GM21526 (cell line): ENCODE results near the gene SAXO1.

Experiments
- ATAC-seq: cut with Tn5 transposase; IDR thresholded peaks from one replicate; pipeline ENCODE4 v1.9.1; 2021; ENCODE audit warnings: moderate library complexity; ENCODE audit not compliant: unreplicated experiment, low FRiP score

Gene SAXO1

DNA sequence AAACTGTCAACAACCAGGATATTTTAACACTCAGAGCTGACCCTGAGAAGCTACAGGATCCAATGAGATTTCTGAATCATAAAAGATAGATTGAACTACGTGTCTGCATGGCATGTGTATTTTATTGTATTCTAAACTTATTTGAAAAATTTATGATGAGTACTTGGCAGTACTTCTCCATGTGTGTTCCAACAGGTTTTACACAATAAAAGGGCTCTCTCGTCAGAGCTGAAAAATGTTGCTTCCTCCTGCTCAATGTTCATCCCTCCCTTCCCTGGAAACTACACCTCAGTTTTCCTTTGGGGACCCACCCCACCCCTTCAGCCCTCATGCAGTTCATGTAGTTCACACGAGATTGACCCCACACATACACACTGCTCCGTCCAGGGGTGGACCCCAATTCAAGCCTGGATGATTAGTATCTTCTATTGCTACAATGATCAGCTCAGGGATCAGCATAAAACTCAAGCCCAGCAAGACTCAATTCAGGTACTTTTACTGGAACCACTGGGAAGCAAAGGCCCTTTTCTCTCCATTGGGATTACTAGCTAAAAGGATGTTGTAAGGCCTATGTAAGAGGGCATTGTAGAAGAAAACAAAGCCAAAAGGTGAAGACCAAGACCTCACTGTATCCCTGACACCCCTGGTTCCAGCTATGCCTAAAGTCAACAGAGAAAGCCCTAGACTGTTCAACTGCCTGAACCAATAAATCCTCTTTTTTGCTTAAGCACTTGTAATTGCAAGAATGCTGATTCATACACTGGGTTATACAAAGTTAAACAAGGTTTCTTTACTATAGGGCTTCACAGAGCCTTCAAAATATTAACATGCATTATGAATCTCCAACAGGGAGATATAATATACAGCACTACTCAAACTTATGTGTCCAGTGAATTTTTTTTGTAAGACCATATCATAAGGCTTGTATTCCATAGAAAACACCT is 112.6 kb downstream of the SAXO1 start:
- no peak for ATAC-seq

DNA sequence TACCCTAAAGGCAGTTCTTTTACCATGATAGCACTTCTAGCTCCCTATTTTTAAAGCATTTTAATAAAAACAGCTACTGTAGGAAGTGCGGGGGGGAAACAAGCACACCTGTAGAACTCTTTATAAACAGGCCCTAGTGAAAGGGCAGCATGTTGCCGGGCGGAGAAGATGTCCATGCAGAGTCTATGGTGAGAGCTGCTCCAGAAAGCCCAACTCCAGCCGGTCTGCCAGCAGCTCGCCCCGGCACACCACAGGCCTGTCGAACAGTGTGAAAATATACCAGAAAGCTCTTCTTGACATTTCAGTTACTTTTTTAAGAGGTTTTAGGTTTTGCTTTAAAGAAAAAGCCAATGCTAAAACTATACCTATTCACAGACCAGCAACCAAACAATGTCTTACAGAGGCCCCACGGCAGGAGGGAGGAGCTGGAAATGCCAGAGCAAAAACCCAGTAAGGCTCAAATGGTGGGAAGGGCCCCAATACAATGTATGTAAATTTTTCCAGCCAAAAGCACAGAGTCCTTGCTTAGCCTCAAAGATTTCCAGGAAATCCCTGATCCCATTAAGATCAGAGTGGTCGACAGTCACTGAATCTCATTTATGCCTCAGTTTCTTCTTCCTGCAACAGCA is 121.2 kb downstream of the SAXO1 start:
- ATAC-seq, result no peak

DNA sequence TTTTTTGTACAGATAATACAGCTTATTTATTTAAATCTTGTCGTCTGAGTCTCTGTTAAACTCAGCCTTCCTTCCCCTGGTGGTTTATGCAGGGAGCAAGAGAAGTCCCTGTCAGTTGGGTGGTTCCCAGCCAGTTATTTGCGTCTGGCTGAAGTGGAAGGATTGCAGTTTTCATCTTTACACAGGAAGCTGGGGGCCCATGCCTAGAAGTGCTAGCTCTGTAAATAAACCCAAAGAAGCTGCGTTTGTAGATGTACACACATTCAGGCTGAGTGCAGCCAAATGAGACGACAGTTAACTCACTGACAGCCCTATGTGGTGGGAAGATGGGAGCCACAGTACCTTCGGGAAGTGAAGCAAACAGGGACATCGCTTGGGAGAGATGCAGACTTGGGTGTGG is 122.1 kb downstream of the SAXO1 start:
- no peak for ATAC-seq

DNA sequence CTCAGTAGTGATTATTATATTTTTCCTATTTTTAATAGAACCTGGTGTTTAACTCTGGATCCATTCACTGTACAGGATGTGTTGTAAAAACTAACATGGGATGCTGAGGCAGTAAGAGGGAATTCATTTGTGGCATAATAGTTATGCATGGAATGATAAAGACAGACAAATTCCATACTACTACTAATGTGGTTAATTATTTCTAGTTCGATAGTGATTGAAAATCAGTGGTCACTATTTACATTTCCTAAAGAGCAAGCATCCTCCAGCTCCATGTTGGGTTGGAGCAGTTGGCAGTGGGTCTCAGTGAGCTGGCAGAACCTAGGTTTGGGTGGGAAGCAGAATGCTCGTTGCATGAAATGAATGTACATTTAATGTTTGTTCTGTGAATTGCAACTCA is 122.6 kb downstream of the SAXO1 start:
- ATAC-seq, result no peak

DNA sequence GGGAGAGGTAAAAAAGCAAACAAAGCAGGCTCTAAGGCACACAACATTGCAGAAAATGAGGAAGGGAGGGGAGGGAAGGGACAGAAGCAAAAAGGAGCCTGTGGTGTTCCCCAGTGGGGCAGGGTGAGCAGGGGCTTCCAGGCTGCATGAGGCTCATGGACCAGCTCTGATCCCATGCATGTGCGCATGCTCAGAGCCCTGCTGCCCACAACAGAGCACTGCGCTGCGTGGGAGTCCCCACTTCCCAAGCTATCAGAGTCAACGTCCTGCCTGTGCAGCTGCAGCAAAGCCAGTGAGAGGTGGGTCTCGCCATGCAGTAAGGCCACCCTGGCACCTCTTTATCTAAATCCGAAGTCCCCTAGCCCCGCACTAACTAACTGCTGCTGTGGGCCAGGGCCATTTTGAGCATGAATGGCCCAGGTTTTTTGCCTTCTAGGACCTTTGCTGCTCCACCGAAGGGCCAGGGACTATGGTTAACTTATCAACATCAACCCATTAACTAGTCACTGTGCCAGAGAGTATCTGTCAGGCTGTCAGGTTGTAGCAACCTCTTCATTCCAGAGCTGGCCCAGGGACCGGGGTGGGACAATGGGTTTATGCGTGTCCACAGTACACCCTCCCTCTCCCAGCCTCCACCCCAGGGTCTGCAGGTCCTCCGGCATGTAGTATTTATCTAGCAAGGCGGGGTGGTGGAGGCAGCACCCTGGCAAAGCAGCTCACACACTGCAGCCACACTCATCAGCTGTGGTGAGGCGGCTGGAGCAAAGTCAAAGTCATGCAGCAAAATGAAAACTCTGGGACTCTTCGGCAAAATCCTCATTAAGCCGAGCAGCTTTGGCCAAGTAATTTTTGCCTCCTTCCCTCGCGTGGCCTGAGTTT is 123.6 kb downstream of the SAXO1 start:
- ATAC-seq, result no peak

DNA sequence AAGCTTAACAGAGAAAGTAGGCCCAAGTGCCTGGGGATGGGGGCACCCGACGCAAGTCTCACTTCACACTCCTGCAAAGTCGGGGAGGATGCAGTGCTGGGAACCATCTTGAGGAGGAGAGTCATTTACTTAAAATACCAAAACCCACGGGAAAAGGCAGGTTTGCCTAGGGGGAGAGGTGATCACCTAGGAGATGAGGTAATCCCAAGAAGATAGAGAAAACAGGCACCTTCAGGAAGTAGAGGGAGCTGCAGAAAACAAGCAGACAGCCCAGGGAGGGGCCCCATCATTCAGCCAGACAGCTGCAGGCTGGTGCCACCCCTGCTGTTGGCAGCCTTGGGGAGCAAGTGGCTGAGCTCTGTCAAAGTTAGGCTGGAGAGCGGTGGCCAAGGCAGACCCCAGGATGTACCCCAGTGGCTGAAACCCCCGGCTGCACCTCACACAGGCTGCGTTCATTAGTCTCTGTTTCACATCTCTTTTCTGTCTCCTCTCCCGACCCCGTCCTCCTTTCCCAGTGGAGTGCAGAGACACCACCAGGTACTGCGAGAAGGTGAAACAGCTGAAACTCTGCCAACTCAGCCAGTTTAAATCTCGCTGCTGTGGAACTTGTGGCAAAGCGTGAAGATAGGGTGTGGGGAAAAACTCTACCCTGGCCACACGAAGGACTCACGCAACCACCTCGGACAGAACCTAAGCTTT is 124.9 kb downstream of the SAXO1 start:
- no peak for ATAC-seq

DNA sequence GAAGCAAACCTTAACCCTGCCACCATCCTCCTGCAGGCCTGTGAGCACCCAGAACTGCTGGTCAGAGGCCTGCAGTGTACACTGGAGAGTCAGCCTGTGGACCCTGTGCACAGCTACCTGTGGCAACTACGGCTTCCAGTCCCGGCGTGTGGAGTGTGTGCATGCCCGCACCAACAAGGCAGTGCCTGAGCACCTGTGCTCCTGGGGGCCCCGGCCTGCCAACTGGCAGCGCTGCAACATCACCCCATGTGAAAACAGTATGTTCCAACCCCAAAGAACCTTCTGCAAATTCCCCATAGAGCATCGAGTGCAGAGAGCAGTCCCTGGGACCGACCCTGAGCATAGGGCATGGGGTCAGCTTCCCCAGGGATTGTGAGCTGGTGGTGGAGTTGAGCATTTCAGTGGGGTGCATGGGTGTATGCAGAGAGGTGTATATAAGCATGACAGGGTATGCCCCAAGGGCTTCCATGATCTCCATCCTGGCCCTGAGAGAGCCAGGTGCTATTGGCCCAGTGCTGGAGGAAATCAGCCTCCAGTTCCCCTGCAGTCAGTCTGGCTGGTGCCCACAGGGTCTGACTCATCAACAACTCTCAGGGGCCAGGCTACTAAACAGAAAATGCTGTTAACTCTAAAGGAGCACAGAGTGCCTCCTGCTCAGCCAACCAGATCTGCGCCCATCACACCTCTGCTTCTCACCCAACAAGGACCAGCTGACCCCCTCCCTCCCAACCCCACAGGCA is 126.2 kb downstream of the SAXO1 start:
- no peak for ATAC-seq

DNA sequence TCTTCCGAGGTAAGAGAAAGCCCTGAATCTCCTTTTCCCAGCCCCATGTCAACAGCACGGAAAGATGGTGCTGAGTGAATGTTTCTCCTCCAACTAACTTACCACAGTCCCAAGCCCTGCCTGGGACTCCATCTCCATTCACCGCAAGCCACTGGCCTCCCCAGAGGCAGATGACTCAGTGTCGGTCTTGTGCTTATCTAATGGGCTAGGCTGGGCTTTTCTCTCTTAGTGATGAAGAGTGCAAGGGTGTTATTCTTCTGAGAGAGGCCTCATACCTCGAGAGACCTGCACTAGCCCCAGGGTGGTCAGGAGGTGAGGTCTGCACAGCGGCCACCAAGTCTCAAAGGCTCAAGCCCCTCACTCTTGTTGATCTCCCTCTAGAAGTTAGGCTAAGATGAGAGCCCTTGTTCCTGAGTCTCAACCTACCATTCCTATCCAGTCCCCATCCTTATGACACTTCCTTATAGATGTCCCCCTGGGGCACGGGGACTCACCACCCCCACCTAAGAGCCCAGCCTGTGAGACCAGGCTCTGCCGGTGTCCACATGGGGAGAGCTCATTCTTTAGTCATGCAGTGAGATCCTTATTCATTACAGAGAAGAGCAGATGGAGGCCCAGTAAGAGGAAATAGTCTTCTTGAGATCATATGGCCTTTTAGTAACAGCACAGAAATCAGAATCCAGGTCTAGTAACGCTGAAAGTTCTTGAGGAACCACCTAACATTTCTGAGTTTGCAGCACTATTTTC is 127.0 kb downstream of the SAXO1 start:
- ATAC-seq, result no peak

DNA sequence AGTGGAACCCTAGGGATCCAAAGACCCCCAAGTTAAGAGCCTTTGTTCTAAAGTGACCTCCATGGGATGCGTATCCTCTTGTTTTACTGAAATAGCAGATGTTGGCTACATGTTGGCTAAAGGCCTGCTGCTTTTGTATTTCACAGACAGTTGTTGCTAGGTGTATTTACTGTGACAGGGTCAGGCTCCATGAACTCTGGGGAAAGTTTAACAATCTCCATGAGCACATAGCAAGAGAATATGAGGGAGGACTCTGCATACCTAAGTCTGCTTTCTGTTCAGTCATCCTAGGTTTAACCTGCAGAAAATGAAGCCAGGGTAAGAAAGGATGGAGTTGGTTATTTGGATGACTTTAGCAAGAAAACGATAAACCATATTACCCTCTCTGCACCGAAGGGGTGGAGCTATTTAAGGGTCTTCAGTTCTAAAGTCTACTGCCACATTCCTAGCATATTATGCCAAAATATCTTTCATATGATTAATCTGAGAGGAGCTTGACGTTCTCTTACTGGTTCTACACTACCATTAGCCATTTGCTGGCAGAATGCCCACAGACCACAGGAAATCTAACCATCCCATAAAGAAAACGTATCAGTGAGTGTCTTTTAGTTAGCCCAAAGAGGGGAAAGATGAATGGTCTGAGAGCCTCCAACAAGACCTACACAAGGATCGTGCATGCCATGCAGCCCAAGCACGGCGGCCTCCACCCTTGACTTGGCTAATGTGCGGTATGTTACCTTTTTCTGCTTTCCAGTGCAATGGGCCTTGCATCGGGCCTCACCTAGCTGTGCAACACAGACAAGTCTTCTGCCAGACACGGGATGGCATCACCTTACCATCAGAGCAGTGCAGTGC is 127.8 kb downstream of the SAXO1 start:
- no peak for ATAC-seq

DNA sequence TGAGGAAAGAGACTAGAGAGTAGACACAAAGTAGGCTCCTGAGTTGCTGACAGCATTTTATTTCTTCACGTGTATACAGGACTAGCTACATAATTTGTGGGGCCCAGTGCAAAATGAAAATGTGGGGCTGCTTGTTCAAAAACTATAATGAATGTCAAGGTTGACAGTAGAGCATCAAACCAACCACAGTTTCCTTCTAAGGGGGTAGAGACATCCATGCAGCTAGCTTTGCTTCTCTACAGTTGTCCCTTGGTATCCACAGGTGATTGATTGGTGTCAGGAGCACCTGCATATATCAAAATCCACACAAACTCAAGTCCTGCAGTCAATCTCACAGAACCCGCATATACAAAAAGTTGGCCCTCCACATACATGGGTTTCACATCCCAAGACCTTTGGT is 129.6 kb downstream of the SAXO1 start:
- no peak for ATAC-seq

DNA sequence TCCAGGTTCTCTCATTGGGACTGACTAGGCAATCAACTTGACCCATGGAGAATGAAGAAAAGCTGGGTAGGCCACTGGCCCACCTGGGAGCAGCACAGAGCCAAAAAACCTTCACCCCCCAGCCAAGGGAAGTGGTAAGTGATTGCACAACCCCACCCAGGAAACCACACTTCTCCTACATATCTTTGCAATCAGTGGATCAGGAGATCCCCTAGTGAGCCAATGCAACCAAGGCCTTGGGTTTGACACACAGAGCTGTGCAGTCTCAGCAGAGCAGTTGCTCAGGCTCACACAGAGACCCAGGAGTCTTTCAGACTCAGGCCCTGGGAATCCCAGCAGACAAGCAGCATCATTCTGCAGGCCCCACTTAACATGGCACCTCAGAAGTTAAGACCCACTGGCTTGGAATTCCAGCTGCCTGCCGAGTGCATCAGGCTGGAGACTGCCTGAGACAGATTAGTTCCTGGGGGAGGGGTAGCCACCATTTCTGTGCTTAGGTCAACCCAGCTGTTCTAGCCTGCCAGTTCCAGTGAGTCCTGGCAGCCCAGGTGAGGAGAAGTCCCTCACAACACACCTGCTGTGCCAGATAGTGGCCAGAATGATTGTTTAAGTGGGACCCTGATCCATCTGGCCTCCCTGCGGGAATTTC is 136.4 kb downstream of the SAXO1 start:
- no peak for ATAC-seq

DNA sequence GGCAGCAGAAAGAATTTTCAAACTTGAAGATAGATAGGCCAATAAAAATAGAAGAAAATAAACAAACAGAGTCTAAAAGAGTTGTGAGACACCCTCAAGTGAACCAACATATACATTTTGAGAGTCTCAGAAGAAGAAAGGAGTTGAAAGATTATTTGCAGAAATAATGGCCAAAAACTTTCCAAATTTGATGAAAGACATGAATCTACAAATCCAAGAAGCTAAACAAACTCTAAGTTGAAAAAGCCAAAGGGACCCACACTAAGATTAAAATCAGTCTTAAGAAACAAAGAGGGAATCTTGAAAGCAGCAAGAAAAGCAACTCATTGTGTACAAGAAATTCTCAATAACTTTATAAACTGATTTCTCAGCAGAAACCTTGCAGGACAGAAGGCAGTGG is 137.0 kb downstream of the SAXO1 start:
- no peak for ATAC-seq

DNA sequence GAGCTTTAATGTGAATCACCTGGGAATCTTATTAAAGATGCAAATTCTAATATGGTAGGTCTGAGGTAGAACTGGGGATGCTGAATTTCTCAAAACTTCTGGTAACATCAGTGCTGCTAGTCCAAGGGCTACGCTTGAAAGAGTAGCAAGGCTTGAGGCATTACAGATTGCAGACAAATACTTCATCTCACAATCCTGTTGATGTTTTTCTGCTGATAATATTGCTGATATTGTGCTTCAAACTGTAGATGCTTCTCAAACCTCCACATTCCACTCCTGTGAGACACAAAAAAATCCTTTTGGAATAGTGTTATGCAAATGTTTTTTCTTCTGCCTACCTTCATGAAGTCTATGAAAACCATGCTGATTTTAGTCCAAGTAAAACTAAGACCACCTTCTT is 139.5 kb downstream of the SAXO1 start:
- no peak for ATAC-seq

DNA sequence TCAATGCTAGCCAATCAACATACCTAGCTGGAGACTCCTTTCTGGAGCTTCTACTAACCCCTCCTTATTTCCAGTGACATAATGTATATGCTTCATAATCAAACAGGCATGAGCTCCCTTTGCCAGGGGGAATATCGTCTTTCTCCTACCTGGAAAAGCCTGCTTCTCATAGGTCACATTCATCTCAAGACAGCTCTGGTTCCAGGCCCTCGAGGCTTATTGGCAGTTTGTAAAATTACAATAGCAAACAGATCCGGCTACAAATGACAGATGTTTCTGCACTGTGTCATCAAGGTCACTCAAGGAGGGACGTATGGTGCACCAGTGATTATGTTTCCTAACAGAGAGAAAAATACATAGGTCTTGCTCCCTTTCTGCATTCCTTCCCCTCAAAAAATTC is 140.0 kb downstream of the SAXO1 start:
- no peak for ATAC-seq

DNA sequence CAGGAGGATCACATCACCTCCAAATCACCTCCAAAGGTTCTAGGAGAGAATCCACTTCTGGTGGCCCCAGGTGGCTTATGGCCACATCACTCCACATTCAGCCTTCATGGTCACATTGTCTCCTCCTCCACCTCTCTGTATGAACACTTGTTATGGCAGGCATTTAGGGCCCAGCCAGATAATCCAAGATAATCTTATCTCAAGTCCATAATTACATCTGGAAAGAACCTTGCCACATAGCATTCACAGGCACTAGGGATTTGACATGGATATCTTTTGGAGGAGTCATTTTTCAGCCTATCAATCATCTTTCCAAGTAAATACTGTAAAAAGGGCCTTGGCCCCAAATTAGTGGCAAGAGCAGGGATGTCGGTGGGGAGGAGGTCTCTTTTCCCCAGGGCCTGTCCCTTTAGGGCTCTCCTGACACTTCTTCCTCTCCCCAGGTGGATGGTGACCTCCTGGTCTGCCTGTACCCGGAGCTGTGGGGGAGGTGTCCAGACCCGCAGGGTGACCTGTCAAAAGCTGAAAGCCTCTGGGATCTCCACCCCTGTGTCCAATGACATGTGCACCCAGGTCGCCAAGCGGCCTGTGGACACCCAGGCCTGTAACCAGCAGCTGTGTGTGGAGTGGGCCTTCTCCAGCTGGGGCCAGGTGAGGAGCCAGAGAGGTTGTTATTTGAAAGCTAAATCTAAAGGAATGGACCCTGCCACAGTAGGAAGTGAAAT is 140.9 kb downstream of the SAXO1 start:
- ATAC-seq, result no peak

DNA sequence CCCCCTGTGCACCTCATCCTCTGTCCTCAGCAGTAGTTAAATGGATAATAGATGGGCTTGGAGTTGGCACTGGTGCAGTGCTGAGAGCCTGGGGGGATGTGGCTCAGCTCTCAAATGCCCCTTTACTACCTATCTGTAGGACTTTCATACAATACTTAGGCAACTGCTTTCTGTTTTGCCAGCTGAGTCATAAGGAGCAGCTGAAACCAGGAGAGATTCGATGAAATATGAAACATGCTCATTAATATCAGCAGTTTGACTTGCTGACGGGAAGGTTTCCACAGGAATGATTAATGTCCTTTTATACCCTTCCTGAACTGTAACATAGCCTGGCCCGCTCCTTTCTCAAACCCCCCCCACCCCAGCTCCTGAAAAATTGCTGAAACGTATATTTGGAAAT is 142.6 kb downstream of the SAXO1 start:
- peak; percentile 80 for ATAC-seq

DNA sequence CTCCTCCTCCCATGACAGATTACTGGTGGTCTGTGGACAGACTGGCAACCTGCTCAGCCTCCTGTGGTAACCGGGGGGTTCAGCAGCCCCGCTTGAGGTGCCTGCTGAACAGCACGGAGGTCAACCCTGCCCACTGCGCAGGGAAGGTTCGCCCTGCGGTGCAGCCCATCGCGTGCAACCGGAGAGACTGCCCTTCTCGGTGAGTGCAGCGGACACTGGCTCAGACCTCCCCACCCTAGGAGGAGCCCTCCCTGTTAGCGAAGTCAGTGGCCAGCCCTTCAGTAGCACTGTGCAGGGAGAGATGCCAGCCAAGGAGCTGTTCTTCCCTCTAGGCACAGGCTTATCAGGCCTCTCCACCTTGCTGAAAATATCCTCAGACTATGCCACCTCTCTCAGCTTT is 143.5 kb downstream of the SAXO1 start:
- ATAC-seq, result no peak
